HepG2 (cell line): ENCODE results near the gene P3H4. TPM values are rescaled to one million over a fixed set of nuclear protein-coding genes. Genes with fewer than 3 reads are reported as not detected.

Experiments
- HMG20B ChIP-seq: conservative IDR thresholded peaks from 2 replicates; pipeline ENCODE4 v1.6.1; 2016; ENCODE audit warnings: missing genetic modification reagents, missing compliant biosample characterization
- HNRNPUL1 ChIP-seq: fragments of 200-400 bp; formaldehyde crosslinking; IDR thresholded peaks from 2 replicates; pipeline ENCODE4 v1.6.1; 2017; ENCODE audit warnings: low read depth, mild to moderate bottlenecking, low read length, moderate library complexity
- KDM4B ChIP-seq: sonication (generic); formaldehyde crosslinking; IDR thresholded peaks from 2 replicates; pipeline ENCODE4 v1.4.0; 2020; ENCODE audit warnings: missing genetic modification reagents
- PCBP1 ChIP-seq: fragments of 200-400 bp; formaldehyde crosslinking; IDR thresholded peaks from 2 replicates; pipeline ENCODE4 v1.6.1; 2017; ENCODE audit warnings: mild to moderate bottlenecking, low read depth, low read length, borderline replicate concordance
- RAD21 ChIP-seq: fragments of 450-650 bp; formaldehyde crosslinking; IDR thresholded peaks from 2 replicates; pipeline ENCODE4 v1.5.0; 2020; ENCODE audit warnings: mild to moderate bottlenecking
- RAD51 ChIP-seq: fragments of 450-650 bp; IDR thresholded peaks from 2 replicates; pipeline ENCODE4 v1.6.1; 2016; ENCODE audit warnings: borderline replicate concordance
- RBFOX2 ChIP-seq: fragments of 200-400 bp; formaldehyde crosslinking; IDR thresholded peaks from 2 replicates; pipeline ENCODE4 v1.6.1; 2017; ENCODE audit warnings: low read depth, mild to moderate bottlenecking, low read length
- SIN3A ChIP-seq: IDR thresholded peaks from 2 replicates; pipeline ENCODE4 v1.6.1; 2011; ENCODE audit warnings: low read depth, mild to moderate bottlenecking, control low read depth, low read length, borderline replicate concordance
- XRCC5 ChIP-seq: fragments of 200-400 bp; formaldehyde crosslinking; optimal IDR thresholded peaks from 2 replicates; pipeline ENCODE3; 2017; ENCODE audit warnings: mild to moderate bottlenecking, low read length
- ZBTB8A ChIP-seq: sonication (generic); formaldehyde crosslinking; IDR thresholded peaks from 2 replicates; pipeline ENCODE4 v1.4.0; 2020; ENCODE audit warnings: mild to moderate bottlenecking, low read depth, missing genetic modification reagents, borderline replicate concordance
- ZEB1 ChIP-seq: IDR thresholded peaks from 2 replicates; pipeline ENCODE4 v1.6.1; 2012; ENCODE audit warnings: mild to moderate bottlenecking, low read depth, inconsistent platforms; ENCODE audit not compliant: insufficient replicate concordance
- ZFAT ChIP-seq: sonication (generic); formaldehyde crosslinking; conservative IDR thresholded peaks from 2 replicates; pipeline ENCODE4 v1.8.1; 2023; ENCODE audit warnings: missing genetic modification reagents, inconsistent platforms
- ZNF17 ChIP-seq: sonication (generic); formaldehyde crosslinking; IDR thresholded peaks from 2 replicates; pipeline ENCODE4 v1.5.0; 2020; ENCODE audit warnings: mild to moderate bottlenecking, missing genetic modification reagents
- ZNF749 ChIP-seq: sonication (generic); formaldehyde crosslinking; IDR thresholded peaks from 2 replicates; pipeline ENCODE4 v1.8.0; 2022; ENCODE audit warnings: mild to moderate bottlenecking, missing genetic modification reagents, moderate library complexity, borderline replicate concordance
- ZNF773 ChIP-seq: sonication (generic); formaldehyde crosslinking; IDR thresholded peaks from 2 replicates; pipeline ENCODE4 v1.4.0; 2020; ENCODE audit warnings: missing genetic modification reagents, borderline replicate concordance
- polyA plus RNA-seq, 8 experiments: library from polyadenylated mRNA; depleted of rRNA in 3 of 8; stranded (reverse) in 7 of 8; unstranded in 1 of 8; fragments of >200 nt; fragmentation: Illumina TruSeq in 4 of 8; extraction: Trizol in 4 of 8; gene quantifications; 2 replicates each; pipeline versions ENCODE4 v1.2.1 to v1.2.3, GENCODE V29; 2011 to 2016; ENCODE audit warnings: low read depth in 4 of 8, missing spikeins in 1 of 8, mixed read lengths in 1 of 8; ENCODE audit not compliant: insufficient read depth in 1 of 8
- total RNA-seq, 5 experiments: library from RNA; depleted of rRNA; stranded (reverse); fragments of >200 nt; fragmentation: Illumina TruSeq; extraction: Trizol; gene quantifications; 2 replicates each; pipeline ENCODE4 v1.2.3, GENCODE V29; 2016; ENCODE audit warnings: low read depth in 1 of 5
- TF ChIP-seq, protein P1 (sequence below): IDR thresholded peaks from 2 replicates; pipeline ENCODE4 v1.6.1; 2016; ENCODE audit warnings: low read depth, control low read depth
- TF ChIP-seq, protein P2 (sequence below): sonication (generic); formaldehyde crosslinking; IDR thresholded peaks from 2 replicates; pipeline ENCODE4 v1.5.1; 2020; ENCODE audit warnings: mild to moderate bottlenecking, missing genetic modification reagents, moderate library complexity
- TF ChIP-seq, protein P3 (sequence below): sonication (generic); formaldehyde crosslinking; IDR thresholded peaks from 2 replicates; pipeline ENCODE4 v1.4.0; 2020; ENCODE audit warnings: missing genetic modification reagents, borderline replicate concordance
- TF ChIP-seq, protein P4 (sequence below): sonication (generic); formaldehyde crosslinking; IDR thresholded peaks from 2 replicates; pipeline ENCODE4 v1.4.0; 2020; ENCODE audit warnings: missing genetic modification reagents
- TF ChIP-seq, protein P5 (sequence below): sonication (generic); formaldehyde crosslinking; IDR thresholded peaks from 2 replicates; pipeline ENCODE4 v1.5.0; 2020; ENCODE audit warnings: mild to moderate bottlenecking, missing genetic modification reagents, moderate library complexity

Gene P3H4
- total and polyA plus RNA-seq, 2 of the 13 experiments (the other 11 are each of a cell fraction or from before 2014, with no cell fraction given), result 37.1 to 50.6 TPM

DNA sequence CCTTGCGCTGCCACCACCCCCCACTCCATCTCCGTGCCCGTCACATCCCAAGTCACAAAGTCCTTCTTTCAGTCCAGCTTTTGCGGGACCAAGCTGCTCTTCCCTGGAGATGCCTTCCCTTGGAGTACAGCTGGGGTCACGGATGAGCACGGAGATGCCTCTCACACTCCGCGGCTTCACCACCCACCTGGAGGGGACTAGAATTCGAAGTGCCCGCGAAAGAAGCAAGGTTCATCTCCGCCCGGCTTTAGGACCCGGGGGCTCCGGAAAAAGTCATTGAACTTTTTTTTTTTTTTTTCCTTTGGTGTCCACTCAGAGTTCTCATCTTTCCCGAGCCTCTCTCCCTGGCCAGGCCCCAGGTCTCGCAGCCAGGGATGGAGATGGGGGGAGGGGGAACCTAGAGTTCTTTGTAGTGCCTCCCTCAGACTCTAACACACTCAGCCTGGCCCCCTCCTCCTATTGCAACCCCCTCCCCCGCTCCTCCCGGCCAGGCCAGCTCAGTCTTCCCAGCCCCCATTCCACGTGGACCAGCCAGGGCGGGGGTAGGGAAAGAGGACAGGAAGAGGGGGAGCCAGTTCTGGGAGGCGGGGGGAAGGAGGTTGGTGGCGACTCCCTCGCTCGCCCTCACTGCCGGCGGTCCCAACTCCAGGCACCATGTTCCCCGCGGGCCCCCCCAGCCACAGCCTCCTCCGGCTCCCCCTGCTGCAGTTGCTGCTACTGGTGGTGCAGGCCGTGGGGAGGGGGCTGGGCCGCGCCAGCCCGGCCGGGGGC is 817 bp upstream of the P3H4 start, which contains the start of gene FKBP10 (continued):
- TF ChIP-seq, protein P1, sequence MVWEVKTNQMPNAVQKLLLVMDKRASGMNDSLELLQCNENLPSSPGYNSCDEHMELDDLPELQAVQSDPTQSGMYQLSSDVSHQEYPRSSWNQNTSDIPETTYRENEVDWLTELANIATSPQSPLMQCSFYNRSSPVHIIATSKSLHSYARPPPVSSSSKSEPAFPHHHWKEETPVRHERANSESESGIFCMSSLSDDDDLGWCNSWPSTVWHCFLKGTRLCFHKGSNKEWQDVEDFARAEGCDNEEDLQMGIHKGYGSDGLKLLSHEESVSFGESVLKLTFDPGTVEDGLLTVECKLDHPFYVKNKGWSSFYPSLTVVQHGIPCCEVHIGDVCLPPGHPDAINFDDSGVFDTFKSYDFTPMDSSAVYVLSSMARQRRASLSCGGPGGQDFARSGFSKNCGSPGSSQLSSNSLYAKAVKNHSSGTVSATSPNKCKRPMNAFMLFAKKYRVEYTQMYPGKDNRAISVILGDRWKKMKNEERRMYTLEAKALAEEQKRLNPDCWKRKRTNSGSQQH (CRISPR knock-in tag), result no peak; the same call in 1 of the 2 replicates
- TF ChIP-seq ZNF17 (no peak), XRCC5 (no peak), RAD21 (no peak), RAD51 (no peak), HNRNPUL1 (no peak), RBFOX2 (peak; percentile 85), ZEB1 (peak; percentile 97), ZNF749 (CRISPR knock-in tag) (peak; percentile 62; the same call in 1 of the 2 replicates), ZFAT (no peak), KDM4B (CRISPR knock-in tag) (no peak), SIN3A (no peak), HMG20B (CRISPR knock-in tag) (peak; percentile 40; the same call in 1 of the 2 replicates), ZNF773 (no peak), PCBP1 (0 out of 2 replicates have a peak, but pooled peaks have one; percentile 29), ZBTB8A (no peak)
- TF ChIP-seq, protein P2, sequence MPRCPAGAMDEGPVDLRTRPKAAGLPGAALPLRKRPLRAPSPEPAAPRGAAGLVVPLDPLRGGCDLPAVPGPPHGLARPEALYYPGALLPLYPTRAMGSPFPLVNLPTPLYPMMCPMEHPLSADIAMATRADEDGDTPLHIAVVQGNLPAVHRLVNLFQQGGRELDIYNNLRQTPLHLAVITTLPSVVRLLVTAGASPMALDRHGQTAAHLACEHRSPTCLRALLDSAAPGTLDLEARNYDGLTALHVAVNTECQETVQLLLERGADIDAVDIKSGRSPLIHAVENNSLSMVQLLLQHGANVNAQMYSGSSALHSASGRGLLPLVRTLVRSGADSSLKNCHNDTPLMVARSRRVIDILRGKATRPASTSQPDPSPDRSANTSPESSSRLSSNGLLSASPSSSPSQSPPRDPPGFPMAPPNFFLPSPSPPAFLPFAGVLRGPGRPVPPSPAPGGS (CRISPR knock-in tag), result no peak
- TF ChIP-seq, protein P3, sequence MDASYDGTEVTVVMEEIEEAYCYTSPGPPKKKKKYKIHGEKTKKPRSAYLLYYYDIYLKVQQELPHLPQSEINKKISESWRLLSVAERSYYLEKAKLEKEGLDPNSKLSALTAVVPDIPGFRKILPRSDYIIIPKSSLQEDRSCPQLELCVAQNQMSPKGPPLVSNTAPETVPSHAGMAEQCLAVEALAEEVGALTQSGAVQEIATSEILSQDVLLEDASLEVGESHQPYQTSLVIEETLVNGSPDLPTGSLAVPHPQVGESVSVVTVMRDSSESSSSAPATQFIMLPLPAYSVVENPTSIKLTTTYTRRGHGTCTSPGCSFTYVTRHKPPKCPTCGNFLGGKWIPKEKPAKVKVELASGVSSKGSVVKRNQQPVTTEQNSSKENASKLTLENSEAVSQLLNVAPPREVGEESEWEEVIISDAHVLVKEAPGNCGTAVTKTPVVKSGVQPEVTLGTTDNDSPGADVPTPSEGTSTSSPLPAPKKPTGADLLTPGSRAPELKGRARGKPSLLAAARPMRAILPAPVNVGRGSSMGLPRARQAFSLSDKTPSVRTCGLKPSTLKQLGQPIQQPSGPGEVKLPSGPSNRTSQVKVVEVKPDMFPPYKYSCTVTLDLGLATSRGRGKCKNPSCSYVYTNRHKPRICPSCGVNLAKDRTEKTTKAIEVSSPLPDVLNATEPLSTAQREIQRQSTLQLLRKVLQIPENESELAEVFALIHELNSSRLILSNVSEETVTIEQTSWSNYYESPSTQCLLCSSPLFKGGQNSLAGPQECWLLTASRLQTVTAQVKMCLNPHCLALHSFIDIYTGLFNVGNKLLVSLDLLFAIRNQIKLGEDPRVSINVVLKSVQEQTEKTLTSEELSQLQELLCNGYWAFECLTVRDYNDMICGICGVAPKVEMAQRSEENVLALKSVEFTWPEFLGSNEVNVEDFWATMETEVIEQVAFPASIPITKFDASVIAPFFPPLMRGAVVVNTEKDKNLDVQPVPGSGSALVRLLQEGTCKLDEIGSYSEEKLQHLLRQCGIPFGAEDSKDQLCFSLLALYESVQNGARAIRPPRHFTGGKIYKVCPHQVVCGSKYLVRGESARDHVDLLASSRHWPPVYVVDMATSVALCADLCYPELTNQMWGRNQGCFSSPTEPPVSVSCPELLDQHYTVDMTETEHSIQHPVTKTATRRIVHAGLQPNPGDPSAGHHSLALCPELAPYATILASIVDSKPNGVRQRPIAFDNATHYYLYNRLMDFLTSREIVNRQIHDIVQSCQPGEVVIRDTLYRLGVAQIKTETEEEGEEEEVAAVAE (CRISPR knock-in tag), result no peak
- TF ChIP-seq, protein P4, sequence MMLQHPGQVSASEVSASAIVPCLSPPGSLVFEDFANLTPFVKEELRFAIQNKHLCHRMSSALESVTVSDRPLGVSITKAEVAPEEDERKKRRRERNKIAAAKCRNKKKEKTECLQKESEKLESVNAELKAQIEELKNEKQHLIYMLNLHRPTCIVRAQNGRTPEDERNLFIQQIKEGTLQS (CRISPR knock-in tag), result no peak; the same call in 1 of the 2 replicates
- TF ChIP-seq, protein P5, sequence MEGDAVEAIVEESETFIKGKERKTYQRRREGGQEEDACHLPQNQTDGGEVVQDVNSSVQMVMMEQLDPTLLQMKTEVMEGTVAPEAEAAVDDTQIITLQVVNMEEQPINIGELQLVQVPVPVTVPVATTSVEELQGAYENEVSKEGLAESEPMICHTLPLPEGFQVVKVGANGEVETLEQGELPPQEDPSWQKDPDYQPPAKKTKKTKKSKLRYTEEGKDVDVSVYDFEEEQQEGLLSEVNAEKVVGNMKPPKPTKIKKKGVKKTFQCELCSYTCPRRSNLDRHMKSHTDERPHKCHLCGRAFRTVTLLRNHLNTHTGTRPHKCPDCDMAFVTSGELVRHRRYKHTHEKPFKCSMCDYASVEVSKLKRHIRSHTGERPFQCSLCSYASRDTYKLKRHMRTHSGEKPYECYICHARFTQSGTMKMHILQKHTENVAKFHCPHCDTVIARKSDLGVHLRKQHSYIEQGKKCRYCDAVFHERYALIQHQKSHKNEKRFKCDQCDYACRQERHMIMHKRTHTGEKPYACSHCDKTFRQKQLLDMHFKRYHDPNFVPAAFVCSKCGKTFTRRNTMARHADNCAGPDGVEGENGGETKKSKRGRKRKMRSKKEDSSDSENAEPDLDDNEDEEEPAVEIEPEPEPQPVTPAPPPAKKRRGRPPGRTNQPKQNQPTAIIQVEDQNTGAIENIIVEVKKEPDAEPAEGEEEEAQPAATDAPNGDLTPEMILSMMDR (CRISPR knock-in tag), result no peak
